GM19395 (cell line): ENCODE measurements around the gene KLHL29.

Source experiments
- ATAC-seq: cut with Tn5 transposase; IDR thresholded peaks from one replicate; pipeline ENCODE4 v1.9.1; 2021; ENCODE audit warnings: mild to moderate bottlenecking, moderate library complexity; ENCODE audit not compliant: unreplicated experiment

The KLHL29 gene

GRCh38 chr2:23507267-23508065 lies 122.5 kb downstream of the KLHL29 start:
- no peak for ATAC-seq

- ATAC-seq, result no peak
These were observed 123.0 kb downstream of the KLHL29 start for GRCh38 chr2:23508066-23508390.

GRCh38 chr2:23509103-23509502 lies 124.1 kb downstream of the KLHL29 start:
- ATAC-seq, result no peak

GRCh38 chr2:23509596-23510292 lies 124.8 kb downstream of the KLHL29 start:
- no peak for ATAC-seq

GRCh38 chr2:23510471-23510870 lies 125.5 kb downstream of the KLHL29 start:
- no peak for ATAC-seq

GRCh38 chr2:23512778-23513177 lies 127.8 kb downstream of the KLHL29 start:
- ATAC-seq, result no peak

- no peak for ATAC-seq
These were observed 128.4 kb downstream of the KLHL29 start for GRCh38 chr2:23513245-23513871.

- ATAC-seq, result no peak
These were observed 129.2 kb downstream of the KLHL29 start for GRCh38 chr2:23513872-23514793.

- no peak for ATAC-seq
These were observed 131.7 kb downstream of the KLHL29 start for GRCh38 chr2:23516520-23517256.

GRCh38 chr2:23518481-23519333 lies 133.7 kb downstream of the KLHL29 start:
- ATAC-seq, result no peak

- no peak for ATAC-seq
These were observed 134.3 kb downstream of the KLHL29 start for GRCh38 chr2:23519334-23519651.

- no peak for ATAC-seq
These were observed 135.3 kb downstream of the KLHL29 start for GRCh38 chr2:23520256-23520655.

- no peak for ATAC-seq
These were observed 136.1 kb downstream of the KLHL29 start for GRCh38 chr2:23521060-23521459.

- ATAC-seq, result no peak
These were observed 137.9 kb downstream of the KLHL29 start for GRCh38 chr2:23522726-23523372.

- no peak for ATAC-seq
These were observed 138.6 kb downstream of the KLHL29 start for GRCh38 chr2:23523373-23524260.

- no peak for ATAC-seq
These were observed 139.3 kb downstream of the KLHL29 start for GRCh38 chr2:23524261-23524706.

- no peak for ATAC-seq
These were observed 140.3 kb downstream of the KLHL29 start for GRCh38 chr2:23525137-23525765.
